GM12878 (cell line): ENCODE data around the gene SPATA16. TPM values are rescaled to one million over a fixed set of nuclear protein-coding genes. Genes with fewer than 3 reads are reported as not detected.

Experiments used
- ATAC-seq: fragments of 200-7000 bp; cut with Tn5 transposase; 3 replicates; pipeline ENCODE4 v1.9.1; 2020; ENCODE audit warnings: mild to moderate bottlenecking, moderate library complexity
- BruUV-seq: library from RNA; stranded (reverse); fragments of 400-500 nt; replicated peaks from 2 replicates; lab custom pipeline; 2021; lab: Mats Ljungman, UMichigan
- CTCF ChIA-PET: fragments of 300-600 bp; sonication (Branson Sonifier 250); formaldehyde crosslinking; extraction: SDS; loops from one replicate; lab custom pipeline; 2021; ENCODE audit warnings: inconsistent platforms; lab: Yijun Ruan, JAX
- POLR2A ChIA-PET: fragments of 350-600 bp; formaldehyde crosslinking; extraction: SDS; loops from one replicate; lab custom pipeline; 2021; ENCODE audit warnings: inconsistent platforms; lab: Charles Lee
- RAD21 ChIA-PET: fragments of 300-600 bp; sonication (Branson Sonifier 250); formaldehyde crosslinking; loops from one replicate; lab custom pipeline; 2023; ENCODE audit warnings: antibody characterized with exemption; ENCODE audit not compliant: unreplicated experiment; lab: Charles Lee
- SMC1A ChIA-PET: fragments of 300-600 bp; sonication (Branson Sonifier 250); formaldehyde crosslinking; loops from one replicate; lab custom pipeline; 2023; ENCODE audit not compliant: unreplicated experiment, uncharacterized antibody; lab: Charles Lee
- DNase-seq: peaks from one replicate; pipeline ENCODE4 v3.0.0-alpha.2; 2011; ENCODE audit warnings: low read depth, low spot score
- FAIRE-seq: peaks from 3 replicates; lab custom pipeline; 2011; peaks lifted over from hg19 to GRCh38; lab: Jason Lieb, UNC
- H2AFZ ChIP-seq: 2 replicates; pipeline ENCODE4 v1.6.0; 2011; ENCODE audit warnings: low read depth, low read length, control low read depth; ENCODE audit not compliant: control insufficient read depth
- H3K27ac ChIP-seq: 2 replicates; pipeline ENCODE4 v1.5.1; 2011; ENCODE audit warnings: control low read depth; ENCODE audit not compliant: control insufficient read depth, insufficient read depth
- H3K27me3 ChIP-seq, 2 experiments: replicated peaks in 1 of 2; 2 replicates each; pipeline versions ENCODE4 v1.6.0 to v1.6.1; 2011; ENCODE audit warnings: low read length in 1 of 2; ENCODE audit not compliant: control insufficient read depth in 2 of 2, insufficient read depth in 2 of 2
- H3K36me3 ChIP-seq, 2 experiments: 2 replicates each; pipeline ENCODE4 v1.5.1; 2011; ENCODE audit warnings: low read length in 1 of 2; ENCODE audit not compliant: control insufficient read depth in 2 of 2, insufficient read depth in 2 of 2
- H3K4me1 ChIP-seq: 2 replicates; pipeline ENCODE4 v1.6.1; 2011; ENCODE audit warnings: mild to moderate bottlenecking, low read length, moderate library complexity, mixed read lengths; ENCODE audit not compliant: control insufficient read depth, insufficient read depth
- H3K4me2 ChIP-seq: 2 replicates; pipeline ENCODE4 v1.6.0; 2011; ENCODE audit warnings: control low read depth; ENCODE audit not compliant: control insufficient read depth, insufficient read depth
- H3K4me3 ChIP-seq: fragments of 200-600 bp; sonication (generic); 2 replicates; pipeline ENCODE4 v1.5.1; 2016
- H3K79me2 ChIP-seq: 2 replicates; pipeline ENCODE4 v1.6.0; 2011; ENCODE audit warnings: low read length; ENCODE audit not compliant: control insufficient read depth, insufficient read depth
- H3K9ac ChIP-seq: 2 replicates; pipeline ENCODE4 v1.8.0; 2011; ENCODE audit warnings: low read length, control low read depth, mixed read lengths; ENCODE audit not compliant: control insufficient read depth, insufficient read depth
- H3K9me3 ChIP-seq: replicated peaks from 3 replicates; pipeline ENCODE4 v1.5.1; 2011; ENCODE audit warnings: mild to moderate bottlenecking, low read length; ENCODE audit not compliant: control insufficient read depth, insufficient read depth
- H4K20me1 ChIP-seq: 2 replicates; pipeline ENCODE4 v1.6.0; 2011; ENCODE audit not compliant: control insufficient read depth, insufficient read depth
- BHLHE40 ChIP-seq, 2 experiments: fragments of 450-650 bp in 1 of 2; IDR thresholded peaks; 2 replicates each; pipeline ENCODE4 v1.6.1; 2011 to 2017; ENCODE audit warnings: low read depth in 2 of 2, borderline replicate concordance in 1 of 2, improper control_type of control experiment in 1 of 2, low read length in 1 of 2, mild to moderate bottlenecking in 1 of 2
- BMI1 ChIP-seq: fragments of 450-650 bp; IDR thresholded peaks from 2 replicates; pipeline ENCODE4 v1.6.1; 2016; ENCODE audit warnings: mild to moderate bottlenecking, moderate library complexity, borderline replicate concordance
- HCFC1 ChIP-seq: fragments of 150-350 bp; IDR thresholded peaks from 2 replicates; pipeline ENCODE4 v1.6.1; 2014; ENCODE audit warnings: low read length
- KLF5 ChIP-seq: fragments of 450-650 bp; IDR thresholded peaks from 2 replicates; pipeline ENCODE4 v1.6.1; 2014; ENCODE audit warnings: mild to moderate bottlenecking; ENCODE audit not compliant: partially characterized antibody
- PML ChIP-seq: IDR thresholded peaks from 2 replicates; pipeline ENCODE4 v1.6.1; 2012; ENCODE audit warnings: low read length, inconsistent platforms
- SIN3A ChIP-seq: IDR thresholded peaks from 2 replicates; pipeline ENCODE4 v1.6.1; 2012; ENCODE audit warnings: low read depth, low read length, improper control_type of control experiment
- SPI1 ChIP-seq: IDR thresholded peaks from 2 replicates; pipeline ENCODE4 v1.6.1; 2011; ENCODE audit warnings: low read depth, mild to moderate bottlenecking, low read length, moderate library complexity, borderline replicate concordance; ENCODE audit not compliant: insufficient read depth
- TARDBP ChIP-seq: IDR thresholded peaks from 2 replicates; pipeline ENCODE4 v1.6.1; 2016; ENCODE audit warnings: borderline replicate concordance
- TCF12 ChIP-seq: IDR thresholded peaks from 2 replicates; pipeline ENCODE4 v1.6.1; 2011; ENCODE audit warnings: low read depth, mild to moderate bottlenecking, low read length
- TCF3 ChIP-seq: IDR thresholded peaks from 2 replicates; pipeline ENCODE4 v1.6.1; 2012; ENCODE audit warnings: low read depth, mild to moderate bottlenecking, low read length, borderline replicate concordance; ENCODE audit not compliant: insufficient read depth
- WGBS: methylation state at CpG from one replicate; pipeline ENCODE4 v1.1.6; 2016; ENCODE audit warnings: low lambda C conversion rate; ENCODE audit not compliant: insufficient replicate concordance, insufficient coverage; ENCODE audit errors: missing lambda C conversion rate; 5-methylcytosine and 5-hydroxymethylcytosine counted together
- in situ Hi-C: fragments of 300-500 bp; cut with MboI; formaldehyde crosslinking; loops from 9 replicates; pipeline ENCODE4 v1.14.3; 2018; ENCODE audit warnings: mixed read lengths
- intact Hi-C: fragments of 100-400 bp; cut with micrococcal nuclease; formaldehyde crosslinking; loops from one replicate; pipeline ENCODE4 v1.14.2; 2022; ENCODE audit not compliant: unreplicated experiment
- polyA plus RNA-seq, 11 experiments: library from polyadenylated mRNA; depleted of rRNA in 4 of 11; unstranded in 6 of 11; stranded (reverse) in 5 of 11; fragments of >200 nt; fragmentation: Nextera tagmentation in 4 of 11; fragmentation: Illumina TruSeq in 1 of 11; extraction: Ambion mirVana in 4 of 11; extraction: Trizol in 1 of 11; gene quantifications; 1 replicate in 1 of 11; 2 replicates in 10 of 11; pipeline versions ENCODE4 v1.2.1 to v1.2.3, GENCODE V29; 2011 to 2016; ENCODE audit warnings: inconsistent platforms in 2 of 11, missing spikeins in 2 of 11, low read depth in 1 of 11
- total RNA-seq, 4 experiments: library from RNA; depleted of rRNA in 3 of 4; stranded (reverse); fragments of >200 nt in 3 of 4; fragmentation: Illumina TruSeq in 1 of 4; extraction: Trizol in 1 of 4; gene quantifications; 2 replicates each; pipeline versions ENCODE4 v1.2.1 to v1.2.3, GENCODE V29; 2013 to 2021
- TF ChIP-seq, protein P1 (sequence below): fragments of 450-650 bp; IDR thresholded peaks from 2 replicates; pipeline ENCODE4 v1.6.1; 2017; ENCODE audit warnings: low read depth, mild to moderate bottlenecking, moderate library complexity
- TF ChIP-seq, protein P2 (sequence below): fragments of 450-650 bp; IDR thresholded peaks from 2 replicates; pipeline ENCODE4 v1.6.1; 2017; ENCODE audit warnings: mild to moderate bottlenecking, moderate library complexity
- TF ChIP-seq, protein P3 (sequence below): fragments of 450-650 bp; IDR thresholded peaks from 2 replicates; pipeline ENCODE4 v1.6.1; 2016; ENCODE audit warnings: mild to moderate bottlenecking

The SPATA16 gene
- total and polyA plus RNA-seq, 10 of the 15 experiments (the other 5 are each of a cell fraction or from before 2014, with no cell fraction given): 0.04 TPM; not detected in 9

DNA sequence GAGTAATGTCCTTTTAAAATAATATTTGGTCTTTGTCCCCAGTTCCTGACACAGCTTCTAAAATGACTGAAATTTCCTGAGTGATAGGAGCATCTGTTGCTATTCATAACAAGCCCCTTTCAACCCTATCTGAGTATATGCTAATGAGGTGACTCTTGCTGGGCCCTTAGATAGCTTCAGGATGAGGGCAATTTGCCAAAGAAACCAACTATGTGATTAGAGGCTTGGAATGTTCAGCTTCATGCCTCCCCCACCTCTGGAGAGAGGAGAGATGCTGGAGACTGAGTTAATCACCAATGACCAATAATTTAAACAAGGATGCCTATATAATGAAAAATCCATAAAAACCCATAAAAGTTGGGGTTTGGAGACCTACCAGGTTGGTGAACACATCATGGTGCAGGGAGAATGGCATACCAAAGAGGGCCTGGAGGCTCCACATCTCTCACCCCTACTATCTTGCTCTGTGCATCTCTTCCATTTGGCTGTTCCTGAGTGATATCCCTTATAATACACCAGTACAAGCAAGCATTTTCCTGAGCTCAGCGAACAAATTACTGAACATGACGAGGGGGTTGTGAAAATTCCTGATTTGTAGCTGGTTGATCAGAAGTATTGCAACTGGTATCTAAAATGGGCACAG lies 201.3 kb downstream of the SPATA16 start (continued):
- TF ChIP-seq HCFC1: no peak
- TF ChIP-seq, protein P1, sequence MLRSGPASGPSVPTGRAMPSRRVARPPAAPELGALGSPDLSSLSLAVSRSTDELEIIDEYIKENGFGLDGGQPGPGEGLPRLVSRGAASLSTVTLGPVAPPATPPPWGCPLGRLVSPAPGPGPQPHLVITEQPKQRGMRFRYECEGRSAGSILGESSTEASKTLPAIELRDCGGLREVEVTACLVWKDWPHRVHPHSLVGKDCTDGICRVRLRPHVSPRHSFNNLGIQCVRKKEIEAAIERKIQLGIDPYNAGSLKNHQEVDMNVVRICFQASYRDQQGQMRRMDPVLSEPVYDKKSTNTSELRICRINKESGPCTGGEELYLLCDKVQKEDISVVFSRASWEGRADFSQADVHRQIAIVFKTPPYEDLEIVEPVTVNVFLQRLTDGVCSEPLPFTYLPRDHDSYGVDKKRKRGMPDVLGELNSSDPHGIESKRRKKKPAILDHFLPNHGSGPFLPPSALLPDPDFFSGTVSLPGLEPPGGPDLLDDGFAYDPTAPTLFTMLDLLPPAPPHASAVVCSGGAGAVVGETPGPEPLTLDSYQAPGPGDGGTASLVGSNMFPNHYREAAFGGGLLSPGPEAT: no peak
- TF ChIP-seq, protein P2, sequence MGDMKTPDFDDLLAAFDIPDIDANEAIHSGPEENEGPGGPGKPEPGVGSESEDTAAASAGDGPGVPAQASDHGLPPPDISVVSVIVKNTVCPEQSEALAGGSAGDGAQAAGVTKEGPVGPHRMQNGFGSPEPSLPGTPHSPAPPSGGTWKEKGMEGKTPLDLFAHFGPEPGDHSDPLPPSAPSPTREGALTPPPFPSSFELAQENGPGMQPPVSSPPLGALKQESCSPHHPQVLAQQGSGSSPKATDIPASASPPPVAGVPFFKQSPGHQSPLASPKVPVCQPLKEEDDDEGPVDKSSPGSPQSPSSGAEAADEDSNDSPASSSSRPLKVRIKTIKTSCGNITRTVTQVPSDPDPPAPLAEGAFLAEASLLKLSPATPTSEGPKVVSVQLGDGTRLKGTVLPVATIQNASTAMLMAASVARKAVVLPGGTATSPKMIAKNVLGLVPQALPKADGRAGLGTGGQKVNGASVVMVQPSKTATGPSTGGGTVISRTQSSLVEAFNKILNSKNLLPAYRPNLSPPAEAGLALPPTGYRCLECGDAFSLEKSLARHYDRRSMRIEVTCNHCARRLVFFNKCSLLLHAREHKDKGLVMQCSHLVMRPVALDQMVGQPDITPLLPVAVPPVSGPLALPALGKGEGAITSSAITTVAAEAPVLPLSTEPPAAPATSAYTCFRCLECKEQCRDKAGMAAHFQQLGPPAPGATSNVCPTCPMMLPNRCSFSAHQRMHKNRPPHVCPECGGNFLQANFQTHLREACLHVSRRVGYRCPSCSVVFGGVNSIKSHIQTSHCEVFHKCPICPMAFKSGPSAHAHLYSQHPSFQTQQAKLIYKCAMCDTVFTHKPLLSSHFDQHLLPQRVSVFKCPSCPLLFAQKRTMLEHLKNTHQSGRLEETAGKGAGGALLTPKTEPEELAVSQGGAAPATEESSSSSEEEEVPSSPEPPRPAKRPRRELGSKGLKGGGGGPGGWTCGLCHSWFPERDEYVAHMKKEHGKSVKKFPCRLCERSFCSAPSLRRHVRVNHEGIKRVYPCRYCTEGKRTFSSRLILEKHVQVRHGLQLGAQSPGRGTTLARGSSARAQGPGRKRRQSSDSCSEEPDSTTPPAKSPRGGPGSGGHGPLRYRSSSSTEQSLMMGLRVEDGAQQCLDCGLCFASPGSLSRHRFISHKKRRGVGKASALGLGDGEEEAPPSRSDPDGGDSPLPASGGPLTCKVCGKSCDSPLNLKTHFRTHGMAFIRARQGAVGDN: no peak

DNA sequence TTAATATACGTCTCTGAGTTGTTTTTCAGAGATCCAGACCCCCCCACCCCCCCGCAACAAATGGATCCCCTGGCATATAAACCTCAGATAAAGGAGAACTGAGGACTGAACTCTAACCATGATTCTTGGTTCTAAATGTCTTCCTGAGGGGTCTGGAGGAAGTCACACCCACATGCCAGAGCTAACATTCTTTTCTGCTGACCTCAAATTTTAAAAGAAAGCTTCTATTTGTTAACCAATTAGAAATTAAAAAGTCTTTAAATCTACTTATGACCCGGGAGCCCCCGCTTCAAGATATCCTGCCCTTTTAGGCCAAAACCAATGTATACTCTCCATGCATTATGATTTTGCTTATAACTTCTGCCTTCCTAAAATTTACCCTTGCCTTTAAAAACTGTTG lies 202.2 kb downstream of the SPATA16 start:
- Histone ChIP-seq H4K20me1 (no peaks in the 10 kb centered on the region), H3K4me1 (no peaks in the 10 kb centered on the region), H3K4me2 (no peak overlapping the region), H3K27me3 (no peaks in the 10 kb centered on the region), H3K4me3 (no peak overlapping the region), H3K9me3 (no peaks in the 10 kb centered on the region), H3K27ac (no peak overlapping the region), H3K79me2 (no peaks in the 10 kb centered on the region), H2AFZ (no peak overlapping the region), H3K36me3 (no peaks in the 10 kb centered on the region), H3K9ac (no peak overlapping the region)
- in situ Hi-C loops (no loop called here), intact Hi-C loops (no loop called here)
- POLR2A ChIA-PET: no interaction called here
- ATAC-seq (no peak), DNase-seq (no peak), FAIRE-seq (no peak)
- CTCF ChIA-PET: no interaction called here
- SMC1A ChIA-PET: no interaction called here
- RAD21 ChIA-PET: no interaction called here
- BruUV-seq: no TSS peak
- 13% methylated on average over 4 of the region's 4 CpGs for WGBS
- TF ChIP-seq TCF12 (no peak), PML (no peak), SPI1 (no peak), TCF3 (no peak), BMI1 (no peak), TARDBP (no peak), SIN3A (no peak), BHLHE40 (IDR thresholded peaks at IDR 0.05; ENCODE audit: borderline replicate concordance in 1 of 2, low read depth in 2 of 2, low read length in 1 of 2) (no peak), KLF5 (no peak)
- TF ChIP-seq, protein P3, sequence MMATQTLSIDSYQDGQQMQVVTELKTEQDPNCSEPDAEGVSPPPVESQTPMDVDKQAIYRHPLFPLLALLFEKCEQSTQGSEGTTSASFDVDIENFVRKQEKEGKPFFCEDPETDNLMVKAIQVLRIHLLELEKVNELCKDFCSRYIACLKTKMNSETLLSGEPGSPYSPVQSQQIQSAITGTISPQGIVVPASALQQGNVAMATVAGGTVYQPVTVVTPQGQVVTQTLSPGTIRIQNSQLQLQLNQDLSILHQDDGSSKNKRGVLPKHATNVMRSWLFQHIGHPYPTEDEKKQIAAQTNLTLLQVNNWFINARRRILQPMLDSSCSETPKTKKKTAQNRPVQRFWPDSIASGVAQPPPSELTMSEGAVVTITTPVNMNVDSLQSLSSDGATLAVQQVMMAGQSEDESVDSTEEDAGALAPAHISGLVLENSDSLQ: no peak
